OCI-LY7 (cell line): Measurements from ENCODE around the gene CNOT6L. TPM values are rescaled to one million over a fixed set of nuclear protein-coding genes. Genes with fewer than 3 reads are reported as not detected.

ENCODE experiments used
- BruUV-seq: library from RNA; stranded (reverse); fragments of 400-500 nt; replicated peaks from 2 replicates; lab custom pipeline; 2021; lab: Mats Ljungman, UMichigan
- CTCF ChIA-PET: fragments of 300-600 bp; sonication (Branson Sonifier 250); formaldehyde crosslinking; loops from one replicate; lab custom pipeline; 2022; ENCODE audit warnings: antibody characterized with exemption; ENCODE audit not compliant: unreplicated experiment; lab: Charles Lee
- POLR2A ChIA-PET: fragments of 300-600 bp; sonication (Branson Sonifier 250); formaldehyde crosslinking; loops from one replicate; lab custom pipeline; 2022; ENCODE audit warnings: antibody characterized with exemption; lab: Charles Lee
- DNase-seq: peaks from one replicate; pipeline ENCODE4 v3.0.0-alpha.2; 2015; ENCODE audit warnings: low spot score
- H2AFZ ChIP-seq: fragments of 200-600 bp; sonication (generic), shearing (Covaris generic); 2 replicates; pipeline ENCODE4 v1.6.1; 2014; ENCODE audit warnings: mild to moderate bottlenecking, antibody characterized with exemption, low read length, moderate library complexity
- H3K27ac ChIP-seq: fragments of 200-600 bp; sonication (generic); 2 replicates; pipeline ENCODE4 v1.5.1; 2014; ENCODE audit warnings: mixed run types, low read depth, mild to moderate bottlenecking, moderate library complexity, low read length, inconsistent platforms; ENCODE audit not compliant: poor library complexity, severe bottlenecking
- H3K36me3 ChIP-seq: fragments of 200-600 bp; sonication (generic); 2 replicates; pipeline ENCODE4 v1.6.1; 2014; ENCODE audit warnings: mild to moderate bottlenecking, antibody characterized with exemption, low read length, moderate library complexity, mixed read lengths; ENCODE audit not compliant: insufficient read depth
- H3K4me1 ChIP-seq: fragments of 200-600 bp; sonication (generic); 2 replicates; pipeline ENCODE4 v1.5.1; 2014; ENCODE audit warnings: mild to moderate bottlenecking, low read length; ENCODE audit not compliant: insufficient read depth, poor library complexity, severe bottlenecking
- H3K4me2 ChIP-seq: fragments of 200-600 bp; sonication (generic); 2 replicates; pipeline ENCODE4 v1.6.1; 2014; ENCODE audit warnings: mild to moderate bottlenecking, low read length
- H3K4me3 ChIP-seq: fragments of 200-600 bp; sonication (generic); 2 replicates; pipeline ENCODE4 v1.5.1; 2014; ENCODE audit warnings: mild to moderate bottlenecking, low read depth, low read length; ENCODE audit not compliant: poor library complexity, severe bottlenecking
- H3K79me2 ChIP-seq: fragments of 200-600 bp; sonication (generic); 2 replicates; pipeline ENCODE4 v1.6.1; 2016; ENCODE audit warnings: low read depth, mild to moderate bottlenecking, low read length, moderate library complexity, mixed read lengths; ENCODE audit not compliant: insufficient read depth
- H3K9me2 ChIP-seq: fragments of 200-600 bp; sonication (generic); 2 replicates; pipeline ENCODE4 v1.6.1; 2016; ENCODE audit warnings: mild to moderate bottlenecking, low read length, mixed read lengths; ENCODE audit not compliant: insufficient read depth
- H3K9me3 ChIP-seq: fragments of 200-600 bp; sonication (generic); 2 replicates; pipeline ENCODE4 v1.6.1; 2014; ENCODE audit warnings: mild to moderate bottlenecking, mixed run types, low read length, mixed read lengths
- H4K20me1 ChIP-seq: fragments of 200-600 bp; sonication (generic); 2 replicates; pipeline ENCODE4 v1.6.1; 2014; ENCODE audit warnings: mild to moderate bottlenecking, antibody characterized with exemption, low read length, moderate library complexity, mixed read lengths; ENCODE audit not compliant: insufficient read depth
- CTCF ChIP-seq: fragments of 200-600 bp; sonication (generic); conservative IDR thresholded peaks from 2 replicates; pipeline ENCODE4 v1.5.1; 2014; ENCODE audit warnings: mild to moderate bottlenecking, antibody characterized with exemption, low read length, moderate library complexity, mixed read lengths
- EZH2phosphoT487 ChIP-seq: fragments of 200-600 bp; sonication (generic); IDR thresholded peaks from 2 replicates; pipeline ENCODE4 v1.6.1; 2018; ENCODE audit warnings: low read depth, borderline replicate concordance, mild to moderate bottlenecking, mixed run types, antibody characterized with exemption, low read length, moderate library complexity, mixed read lengths
- intact Hi-C: fragments of 100-400 bp; cut with micrococcal nuclease; formaldehyde crosslinking; loops from one replicate; pipeline ENCODE4 v1.10.0; 2022; ENCODE audit not compliant: unreplicated experiment
- total RNA-seq, 2 experiments: library from RNA; depleted of rRNA in 1 of 2; stranded (reverse); fragments of >200 nt in 1 of 2; shearing (Covaris generic) in 1 of 2; gene quantifications; 2 replicates each; pipeline ENCODE4 v1.2.3, GENCODE V29; 2014 to 2022

Gene CNOT6L
- total RNA-seq, 2 experiments from 2014 or later: 21.4 to 112 TPM

- Histone ChIP-seq H3K36me3 (no peaks in the 10 kb centered on the region), H3K4me3 (peak overlapping the region; percentile 95), H3K4me2 (peak overlapping the region; percentile 90), H3K9me2 (no peaks in the 10 kb centered on the region), H4K20me1 (no peaks in the 10 kb centered on the region), H3K27ac (peak overlapping the region; percentile 94), H3K9me3 (no peaks in the 10 kb centered on the region), H3K4me1 (peaks cover 65% of the 10 kb centered on the region), H3K79me2 (peaks cover 59% of the 10 kb centered on the region), H2AFZ (peak overlapping the region; percentile 65; the same call in 1 of the 2 replicates)
- intact Hi-C loops: loop anchor here (1.0 to 5.0 kb wide), 5 partner anchors 8 to 957 kb away; partner anchors contain the start of genes BMP2K and CCNI
- CTCF ChIA-PET: no interaction called here
- DNase-seq: peak; percentile 95
- POLR2A ChIA-PET: interaction anchor here (0.6 to 2.2 kb wide), 16 partner anchors 8 to 926 kb away, joined by 3 to 23 read pairs (median 3); partner anchors contain the start of gene MRPL1
- TF ChIP-seq CTCF (no peak; the same call in 1 of the 2 replicates), EZH2phosphoT487 (no peak)
- no TSS peak for BruUV-seq
Observed at GRCh38 chr4:77819843-77820648, 878 bp upstream of the CNOT6L start.

GRCh38 chr4:77819404-77819842, 255 bp upstream of the CNOT6L start:
- H3K79me2 ChIP-seq: peaks cover 65% of the 10 kb centered on the region
- CTCF ChIA-PET: no interaction called here

More at GRCh38 chr4:77819404-77819842, 255 bp upstream of the CNOT6L start:
- H3K9me3 ChIP-seq: no peaks in the 10 kb centered on the region
- H3K4me1 ChIP-seq: peaks cover 65% of the 10 kb centered on the region
- H3K36me3 ChIP-seq: peaks cover 6% of the 10 kb centered on the region; the same call in 1 of the 2 replicates
- H3K4me2 ChIP-seq: peak overlapping the region; percentile 90
- POLR2A ChIA-PET: interaction anchor here (0.8 to 2.2 kb wide), 11 partner anchors 8 to 743 kb away, joined by 3 to 23 read pairs (median 5); partner anchors contain the start of gene MRPL1
- DNase-seq: peak; percentile 75
- TF ChIP-seq EZH2phosphoT487: no peak
- TF ChIP-seq CTCF: no peak
- no peaks in the 10 kb centered on the region for H3K9me2 ChIP-seq
- BruUV-seq: no TSS peak
- H3K27ac ChIP-seq: peak overlapping the region; percentile 94
- H3K4me3 ChIP-seq: peak overlapping the region; percentile 95
- H4K20me1 ChIP-seq: no peaks in the 10 kb centered on the region; the same call in 1 of the 2 replicates
- H2AFZ ChIP-seq: peak overlapping the region; percentile 28; the same call in 1 of the 2 replicates
- intact Hi-C loops: loop anchor here (5.0 kb wide), 1 partner anchor 958 kb away; the partner anchor contains the start of gene BMP2K
